H1 (cell line): ENCODE data around the gene AURKB. TPM values are rescaled to one million over a fixed set of nuclear protein-coding genes. Genes with fewer than 3 reads are reported as not detected.

ENCODE experiments used
- ASH2L ChIP-seq: fragments of 200-600, 300-600 bp; sonication (generic); IDR thresholded peaks from one replicate; pipeline ENCODE4 v1.7.1; 2017; ENCODE audit warnings: low read length
- ATF2 ChIP-seq: IDR thresholded peaks from 2 replicates; pipeline ENCODE4 v1.6.1; 2012; ENCODE audit warnings: low read length, inconsistent platforms
- BRCA1 ChIP-seq: IDR thresholded peaks from 2 replicates; pipeline ENCODE4 v1.6.1; 2012; ENCODE audit warnings: low read depth, low read length, improper control_type of control experiment
- CBX8 ChIP-seq: fragments of 300-800, 300-1000 bp; sonication (generic); IDR thresholded peaks from 2 replicates; pipeline ENCODE4 v1.7.1; 2016; ENCODE audit warnings: low read depth, low read length, borderline replicate concordance
- CEBPB ChIP-seq: IDR thresholded peaks from 2 replicates; pipeline ENCODE4 v1.6.1; 2012; ENCODE audit warnings: low read depth, low read length
- CREB1 ChIP-seq: IDR thresholded peaks from 2 replicates; pipeline ENCODE4 v1.6.1; 2012; ENCODE audit warnings: inconsistent platforms
- E2F6 ChIP-seq: IDR thresholded peaks from 2 replicates; pipeline ENCODE4 v1.6.1; 2012; ENCODE audit warnings: inconsistent platforms
- EZH2 ChIP-seq: fragments of 200-600 bp; sonication (generic); IDR thresholded peaks from 2 replicates; pipeline ENCODE4 v1.7.1; 2012; ENCODE audit warnings: low read depth, mild to moderate bottlenecking, moderate library complexity, low read length, inconsistent platforms; ENCODE audit not compliant: severe bottlenecking
- HDAC2 ChIP-seq, 2 experiments: fragments of 300-600 bp in 1 of 2; sonication (generic) in 1 of 2; IDR thresholded peaks; 2 replicates each; pipeline ENCODE4 v1.6.1; 2011 to 2012; ENCODE audit warnings: low read depth in 2 of 2, low read length in 2 of 2, mild to moderate bottlenecking in 2 of 2, moderate library complexity in 2 of 2, borderline replicate concordance in 1 of 2, inconsistent platforms in 1 of 2
- HDAC6 ChIP-seq: IDR thresholded peaks from one replicate; pipeline ENCODE4 v1.7.1; 2012; ENCODE audit warnings: low read depth, mild to moderate bottlenecking, inconsistent platforms, low read length, moderate library complexity
- JUND ChIP-seq: IDR thresholded peaks from 2 replicates; pipeline ENCODE4 v1.6.1; 2011; ENCODE audit warnings: mild to moderate bottlenecking, improper control_type of control experiment, low read length
- KDM4A ChIP-seq: IDR thresholded peaks from one replicate; pipeline ENCODE4 v1.7.1; 2012; ENCODE audit warnings: low read depth, mild to moderate bottlenecking, moderate library complexity, low read length, inconsistent platforms; ENCODE audit not compliant: severe bottlenecking
- MAX ChIP-seq: IDR thresholded peaks from 2 replicates; pipeline ENCODE4 v1.6.1; 2012; ENCODE audit warnings: inconsistent platforms
- NRF1 ChIP-seq: IDR thresholded peaks from 2 replicates; pipeline ENCODE4 v1.6.1; 2011; ENCODE audit warnings: mild to moderate bottlenecking, low read depth, low read length, improper control_type of control experiment
- RBBP5 ChIP-seq: IDR thresholded peaks from 2 replicates; pipeline ENCODE4 v1.7.1; 2012; ENCODE audit warnings: low read depth, mild to moderate bottlenecking, inconsistent platforms, low read length, moderate library complexity, borderline replicate concordance
- SIX5 ChIP-seq: IDR thresholded peaks from 2 replicates; pipeline ENCODE4 v1.6.1; 2011; ENCODE audit warnings: mild to moderate bottlenecking, low read depth, low read length
- SP1 ChIP-seq: IDR thresholded peaks from 2 replicates; pipeline ENCODE4 v1.6.1; 2011; ENCODE audit warnings: low read depth, low read length
- SUZ12 ChIP-seq: fragments of 200-600 bp; sonication (generic); IDR thresholded peaks from 2 replicates; pipeline ENCODE4 v1.6.1; 2012; ENCODE audit warnings: mild to moderate bottlenecking, inconsistent platforms, low read length, moderate library complexity, mixed read lengths
- polyA plus RNA-seq, 7 experiments: library from polyadenylated mRNA; depleted of rRNA in 3 of 7; stranded (reverse) in 5 of 7; unstranded in 2 of 7; fragments of >200 nt in 5 of 7; fragments of 200-250 nt in 2 of 7; gene quantifications; 1 replicate in 5 of 7; 2 replicates in 1 of 7; 4 replicates in 1 of 7; pipeline versions ENCODE4 v1.2.1 to v1.2.3, GENCODE V29; 2011 to 2013; ENCODE audit warnings: missing spikeins in 2 of 7, mixed read lengths in 2 of 7
- total RNA-seq: library from RNA; stranded (reverse); fragmentation: NEBNext Ultra II Directional; extraction: Animal tissue kit (Norgen Biotek cat#: 25700); gene quantifications from 2 replicates; pipeline ENCODE4 v1.2.1, GENCODE V29; 2021

The AURKB gene
- total and polyA plus RNA-seq, 2 of the 8 experiments (the other 6 are each of a cell fraction or from before 2014, with no cell fraction given), result 102 to 160 TPM

GRCh38 chr17:8221663-8222379 is 11.4 kb upstream of the AURKB start (continued):
- TF ChIP-seq KDM4A, result peak; percentile 55
- peak; percentile 68 for TF ChIP-seq RBBP5
- TF ChIP-seq CBX8, result no peak
- TF ChIP-seq SP1, result no peak
- TF ChIP-seq HDAC2 (IDR thresholded peaks at IDR 0.05; ENCODE audit: borderline replicate concordance in 1 of 2, low read depth in 2 of 2, low read length in 2 of 2), result no peak
- peak; percentile 69 for TF ChIP-seq HDAC6
- 0 out of 2 replicates have a peak, but pooled peaks have one; percentile 4 for TF ChIP-seq E2F6
- TF ChIP-seq MAX, result peak; percentile 6; the same call in 1 of the 2 replicates
- TF ChIP-seq SUZ12, result no peak
- TF ChIP-seq SIX5, result no peak
- TF ChIP-seq BRCA1, result no peak
- peak; percentile 67 for TF ChIP-seq ASH2L
- peak; percentile 24; the same call in 1 of the 2 replicates for TF ChIP-seq ATF2
- no peak for TF ChIP-seq EZH2
- TF ChIP-seq CREB1, result peak; percentile 37; the same call in 1 of the 2 replicates
- peak; percentile 23; the same call in 1 of the 2 replicates for TF ChIP-seq NRF1
- TF ChIP-seq CEBPB, result peak; percentile 83
- TF ChIP-seq JUND, result no peak
